ENCODE data around the gene CACNA1C.

Gene CACNA1C

DNA sequence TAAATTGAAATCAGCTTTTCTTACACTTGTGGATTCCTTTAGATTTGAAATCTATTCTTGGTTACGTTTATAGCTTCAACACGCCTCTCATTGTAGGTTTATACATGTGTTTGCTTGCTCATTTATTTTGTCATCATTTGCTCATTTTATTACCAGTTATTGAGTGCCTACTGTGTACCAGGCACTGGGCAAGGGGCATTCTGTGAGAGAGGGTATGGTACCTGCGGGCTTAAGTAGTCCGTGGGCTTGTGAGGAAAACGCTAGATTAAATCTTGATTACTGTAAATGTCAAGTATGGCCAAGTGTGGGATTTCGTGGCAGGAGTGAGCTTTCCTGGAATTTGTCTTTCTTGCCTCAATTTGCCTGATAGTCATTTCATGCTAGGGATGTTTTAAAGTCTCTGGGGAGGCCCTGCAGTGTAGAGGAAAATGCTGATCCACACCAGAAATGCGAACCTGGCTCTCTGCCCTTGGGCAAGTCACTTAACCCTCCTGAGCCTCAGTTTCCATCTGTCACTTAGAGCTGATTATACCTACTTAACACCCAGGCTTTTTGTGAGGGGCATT is 92.7 kb downstream of the CACNA1C start:
- H3K9ac ChIP-seq (ENCODE audit: low read depth, low read length) = no peak overlapping the region
- TF ChIP-seq, protein P1, sequence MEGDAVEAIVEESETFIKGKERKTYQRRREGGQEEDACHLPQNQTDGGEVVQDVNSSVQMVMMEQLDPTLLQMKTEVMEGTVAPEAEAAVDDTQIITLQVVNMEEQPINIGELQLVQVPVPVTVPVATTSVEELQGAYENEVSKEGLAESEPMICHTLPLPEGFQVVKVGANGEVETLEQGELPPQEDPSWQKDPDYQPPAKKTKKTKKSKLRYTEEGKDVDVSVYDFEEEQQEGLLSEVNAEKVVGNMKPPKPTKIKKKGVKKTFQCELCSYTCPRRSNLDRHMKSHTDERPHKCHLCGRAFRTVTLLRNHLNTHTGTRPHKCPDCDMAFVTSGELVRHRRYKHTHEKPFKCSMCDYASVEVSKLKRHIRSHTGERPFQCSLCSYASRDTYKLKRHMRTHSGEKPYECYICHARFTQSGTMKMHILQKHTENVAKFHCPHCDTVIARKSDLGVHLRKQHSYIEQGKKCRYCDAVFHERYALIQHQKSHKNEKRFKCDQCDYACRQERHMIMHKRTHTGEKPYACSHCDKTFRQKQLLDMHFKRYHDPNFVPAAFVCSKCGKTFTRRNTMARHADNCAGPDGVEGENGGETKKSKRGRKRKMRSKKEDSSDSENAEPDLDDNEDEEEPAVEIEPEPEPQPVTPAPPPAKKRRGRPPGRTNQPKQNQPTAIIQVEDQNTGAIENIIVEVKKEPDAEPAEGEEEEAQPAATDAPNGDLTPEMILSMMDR (IDR thresholded peaks at IDR 0.05; ENCODE audit: borderline replicate concordance, extremely low read depth, low read length, poor library complexity, severe bottlenecking) = no peak
- TF ChIP-seq EZH2 (IDR thresholded peaks at IDR 0.05; ENCODE audit: borderline replicate concordance, low read depth, low read length, severe bottlenecking) = no peak

DNA sequence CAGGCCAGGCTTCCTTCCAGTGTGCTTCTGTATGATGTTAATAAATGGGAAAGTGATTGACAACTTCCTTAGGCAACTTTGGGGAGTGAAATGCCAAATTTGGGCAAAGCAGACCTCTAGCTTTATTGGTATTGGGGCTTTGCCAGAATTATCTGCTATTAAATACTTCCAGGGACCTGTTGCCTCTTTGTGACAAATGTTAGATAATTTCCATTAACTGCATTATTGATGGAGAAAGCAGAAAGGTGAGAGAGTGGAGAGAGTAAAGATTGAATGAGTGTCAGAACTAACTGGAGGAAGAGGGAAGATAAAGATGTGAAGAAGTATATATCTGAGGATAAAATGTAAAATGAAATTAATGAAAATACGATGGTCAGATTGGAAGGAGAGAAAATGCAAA is 94.5 kb downstream of the CACNA1C start:
- no peaks in the 10 kb centered on the region for H3K9me3 ChIP-seq (ENCODE audit: insufficient read depth, low read length, severe bottlenecking)
- no peaks in the 10 kb centered on the region for H3K79me2 ChIP-seq (ENCODE audit: insufficient read depth, low read length)
- no peak overlapping the region for H3K4me3 ChIP-seq (ENCODE audit: low read depth in 1 of 2, low read length in 2 of 2)
- no peak overlapping the region for H2AFZ ChIP-seq (ENCODE audit: low read depth, low read length)
- no peak overlapping the region for H3K4me2 ChIP-seq (ENCODE audit: insufficient read depth, low read length)
- H3K36me3 ChIP-seq (ENCODE audit: insufficient read depth, low read length) = no peaks in the 10 kb centered on the region
- no peak for TF ChIP-seq EZH2 (IDR thresholded peaks at IDR 0.05; ENCODE audit: borderline replicate concordance, low read depth, low read length, severe bottlenecking)
- TF ChIP-seq, protein P1 (IDR thresholded peaks at IDR 0.05; ENCODE audit: borderline replicate concordance, extremely low read depth, low read length, poor library complexity, severe bottlenecking) = no peak
- peaks cover 20% of the 10 kb centered on the region for H3K27me3 ChIP-seq (ENCODE audit: insufficient read depth, low read length, poor library complexity)
- H3K9ac ChIP-seq (ENCODE audit: low read depth, low read length) = no peak overlapping the region
- no peaks in the 10 kb centered on the region for H4K20me1 ChIP-seq (ENCODE audit: insufficient read depth, low read length)
- H3K4me1 ChIP-seq (ENCODE audit: insufficient read depth, low read length) = no peaks in the 10 kb centered on the region
- ATAC-seq (ENCODE audit: insufficient read depth, low read depth) = no peak
- no peak for DNase-seq
- H3K27ac ChIP-seq (ENCODE audit: low read length) = no peak overlapping the region

More for the DNA sequence above, 92.7 kb downstream of the CACNA1C start:
- Histone ChIP-seq H3K27ac (ENCODE audit: low read length) (no peak overlapping the region), H3K9me3 (ENCODE audit: insufficient read depth, low read length, severe bottlenecking) (no peaks in the 10 kb centered on the region), H4K20me1 (ENCODE audit: insufficient read depth, low read length) (no peaks in the 10 kb centered on the region; the same call in 1 of the 2 replicates), H3K36me3 (ENCODE audit: insufficient read depth, low read length) (no peaks in the 10 kb centered on the region), H3K79me2 (ENCODE audit: insufficient read depth, low read length) (no peaks in the 10 kb centered on the region), H3K27me3 (ENCODE audit: insufficient read depth, low read length, poor library complexity) (peaks cover 23% of the 10 kb centered on the region), H3K4me1 (ENCODE audit: insufficient read depth, low read length) (no peaks in the 10 kb centered on the region), H3K4me3 (ENCODE audit: low read depth in 1 of 2, low read length in 2 of 2) (no peak overlapping the region), H3K4me2 (ENCODE audit: insufficient read depth, low read length) (no peak overlapping the region), H2AFZ (ENCODE audit: low read depth, low read length) (no peak overlapping the region)
- DNase-seq (no peak), ATAC-seq (ENCODE audit: insufficient read depth, low read depth) (no peak)

DNA sequence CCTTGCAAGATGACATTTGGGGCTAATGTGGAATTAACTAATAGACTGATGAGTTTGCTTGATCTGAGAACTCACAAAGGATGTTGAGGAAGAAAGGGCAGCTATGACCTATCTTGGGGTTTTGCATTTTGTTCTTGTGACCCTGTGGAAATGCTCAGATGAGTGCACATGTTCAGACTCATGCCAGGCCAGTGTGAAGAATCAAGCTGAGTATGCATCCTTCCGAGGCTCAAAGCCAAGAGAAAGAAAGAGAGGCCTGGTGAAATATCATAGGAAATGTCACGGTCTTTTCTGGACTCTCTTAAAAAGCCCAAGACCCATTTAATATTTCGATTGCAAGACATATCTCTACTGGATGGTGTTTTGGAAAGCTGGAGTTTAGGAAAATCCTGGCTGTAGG is 96.3 kb downstream of the CACNA1C start:
- H4K20me1 ChIP-seq (ENCODE audit: insufficient read depth, low read length) = no peaks in the 10 kb centered on the region
- no peak overlapping the region for H2AFZ ChIP-seq (ENCODE audit: low read depth, low read length)
- TF ChIP-seq EZH2 (IDR thresholded peaks at IDR 0.05; ENCODE audit: borderline replicate concordance, low read depth, low read length, severe bottlenecking) = no peak
- H3K9me3 ChIP-seq (ENCODE audit: insufficient read depth, low read length, severe bottlenecking) = no peaks in the 10 kb centered on the region
- H3K9ac ChIP-seq (ENCODE audit: low read depth, low read length) = no peak overlapping the region
- H3K4me1 ChIP-seq (ENCODE audit: insufficient read depth, low read length) = no peaks in the 10 kb centered on the region
- no peak overlapping the region for H3K4me2 ChIP-seq (ENCODE audit: insufficient read depth, low read length)
- H3K36me3 ChIP-seq (ENCODE audit: insufficient read depth, low read length) = no peaks in the 10 kb centered on the region
- peaks cover 20% of the 10 kb centered on the region for H3K27me3 ChIP-seq (ENCODE audit: insufficient read depth, low read length, poor library complexity)
- DNase-seq = no peak
- no peak overlapping the region for H3K27ac ChIP-seq (ENCODE audit: low read length)
- ATAC-seq (ENCODE audit: insufficient read depth, low read depth) = no peak
- H3K4me3 ChIP-seq (ENCODE audit: low read depth in 1 of 2, low read length in 2 of 2) = no peak overlapping the region
- no peaks in the 10 kb centered on the region for H3K79me2 ChIP-seq (ENCODE audit: insufficient read depth, low read length)

DNA sequence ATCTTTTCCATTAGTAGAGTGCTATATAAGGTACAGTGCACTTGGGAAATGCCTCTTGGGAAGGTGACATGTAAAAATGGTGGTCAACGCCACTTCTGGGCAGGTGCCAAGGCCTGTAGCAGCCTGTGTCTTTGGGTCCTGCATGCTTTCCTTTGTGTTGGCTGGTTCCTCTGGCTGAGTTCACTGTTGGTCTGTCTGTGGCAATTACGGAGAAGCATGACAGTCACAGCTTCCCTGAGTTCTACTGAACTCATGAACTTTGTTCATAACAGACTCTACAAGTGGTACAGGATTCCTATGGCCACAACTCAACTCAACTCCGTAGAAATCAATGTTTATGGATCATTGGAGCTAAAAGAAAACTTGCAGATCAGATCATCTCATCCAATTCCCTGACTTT is 98.0 kb downstream of the CACNA1C start:
- Histone ChIP-seq H3K4me2 (ENCODE audit: insufficient read depth, low read length) (no peak overlapping the region), H3K4me3 (ENCODE audit: low read depth in 1 of 2, low read length in 2 of 2) (no peak overlapping the region), H3K9me3 (ENCODE audit: insufficient read depth, low read length, severe bottlenecking) (no peaks in the 10 kb centered on the region), H3K4me1 (ENCODE audit: insufficient read depth, low read length) (no peaks in the 10 kb centered on the region), H3K27ac (ENCODE audit: low read length) (no peak overlapping the region), H3K36me3 (ENCODE audit: insufficient read depth, low read length) (no peaks in the 10 kb centered on the region), H3K27me3 (ENCODE audit: insufficient read depth, low read length, poor library complexity) (peaks cover 20% of the 10 kb centered on the region), H2AFZ (ENCODE audit: low read depth, low read length) (no peak overlapping the region), H3K9ac (ENCODE audit: low read depth, low read length) (no peak overlapping the region), H3K79me2 (ENCODE audit: insufficient read depth, low read length) (no peaks in the 10 kb centered on the region), H4K20me1 (ENCODE audit: insufficient read depth, low read length) (no peaks in the 10 kb centered on the region)
- DNase-seq (no peak), ATAC-seq (ENCODE audit: insufficient read depth, low read depth) (no peak)
- no peak for TF ChIP-seq EZH2 (IDR thresholded peaks at IDR 0.05; ENCODE audit: borderline replicate concordance, low read depth, low read length, severe bottlenecking)
- TF ChIP-seq, protein P1 (IDR thresholded peaks at IDR 0.05; ENCODE audit: borderline replicate concordance, extremely low read depth, low read length, poor library complexity, severe bottlenecking) = no peak

Measured in DND-41 (cell line).